GM19193 (cell line): Measurements from ENCODE around the gene VAV2.

Source experiments
- POLR2A ChIP-seq: IDR thresholded peaks from 4 replicates; pipeline ENCODE4 v1.6.1; 2011; ENCODE audit not compliant: insufficient read depth, insufficient read length; ENCODE audit errors: extremely low read depth

Gene VAV2

DNA sequence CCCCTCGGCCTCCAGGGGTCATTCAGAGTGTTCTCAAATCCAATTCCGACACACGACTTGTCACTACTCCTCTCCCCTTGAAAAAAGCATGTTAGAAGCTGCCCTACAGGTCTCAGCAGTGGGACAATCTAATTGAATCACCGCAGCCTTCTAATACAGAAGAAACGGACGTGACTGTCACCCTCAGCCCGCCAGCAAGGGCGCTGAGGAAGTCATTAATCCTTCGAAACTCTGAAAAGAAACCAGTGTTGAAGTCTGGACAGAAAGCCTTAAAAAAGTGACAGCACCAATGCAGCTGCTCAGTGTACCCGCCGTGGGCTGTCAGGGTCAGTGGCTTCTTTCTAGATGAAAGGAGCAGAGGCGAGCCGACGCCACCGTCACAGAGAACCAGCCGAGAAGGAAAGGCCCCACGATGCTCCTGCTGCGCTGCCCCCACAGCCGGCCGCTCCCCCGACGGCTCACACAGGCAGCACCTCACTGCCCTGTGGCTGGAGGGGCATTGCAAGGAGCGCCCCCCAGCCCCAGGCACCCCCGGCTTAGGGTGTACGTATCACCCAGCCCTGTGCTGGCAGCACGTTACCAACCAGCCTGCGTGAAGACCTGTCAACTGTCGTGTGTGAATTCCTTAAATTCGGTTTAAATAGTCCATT lies 38.8 kb upstream of the VAV2 start:
- TF ChIP-seq POLR2A = no peak

GRCh38 chr9:134029248-134030226 lies 37.4 kb upstream of the VAV2 start:
- TF ChIP-seq POLR2A = no peak

DNA sequence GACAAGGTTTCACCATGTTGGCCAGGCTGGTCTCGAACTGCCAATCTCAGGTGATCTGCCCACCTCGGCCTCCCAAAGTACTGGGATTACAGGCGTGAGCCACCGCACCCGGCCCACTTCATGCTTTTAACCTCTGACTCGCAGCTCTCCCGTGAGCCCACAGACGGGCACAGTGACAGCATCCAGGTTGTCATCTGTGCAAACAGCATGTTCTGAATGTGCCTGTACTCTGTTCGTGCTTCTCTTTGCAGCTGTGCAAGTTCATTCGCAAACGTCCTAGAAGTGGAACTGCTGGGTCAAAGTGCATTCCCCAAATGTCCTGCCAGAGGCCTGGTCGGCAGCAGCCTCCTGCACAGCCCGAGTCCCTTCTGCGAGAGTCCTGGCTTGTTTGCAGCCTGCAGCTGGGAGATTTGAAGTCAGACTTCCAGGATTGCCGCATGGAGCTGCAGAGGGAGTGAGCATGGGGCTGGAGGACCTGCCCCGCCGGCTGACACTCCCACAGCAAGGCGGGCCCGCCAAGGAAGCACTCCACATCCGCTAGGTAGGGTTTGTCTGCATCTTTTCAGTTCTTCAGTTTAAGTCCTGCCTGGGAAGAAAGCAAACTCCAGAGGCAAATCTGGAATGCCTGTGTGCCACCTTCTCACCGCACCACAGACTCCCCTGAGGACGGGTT lies 36.6 kb upstream of the VAV2 start:
- no peak for TF ChIP-seq POLR2A

- no peak for TF ChIP-seq POLR2A
Measured at GRCh38 chr9:134028076-134028475, 36.0 kb upstream of the VAV2 start.

- TF ChIP-seq POLR2A = no peak
Measured at GRCh38 chr9:134027561-134027960, 35.4 kb upstream of the VAV2 start.

- TF ChIP-seq POLR2A = no peak
Measured at GRCh38 chr9:134026981-134027380, 34.9 kb upstream of the VAV2 start.

- no peak for TF ChIP-seq POLR2A
Measured at GRCh38 chr9:134026581-134026980, 34.5 kb upstream of the VAV2 start.

- no peak for TF ChIP-seq POLR2A
Measured at GRCh38 chr9:134025606-134026541, 33.8 kb upstream of the VAV2 start.

GRCh38 chr9:134024828-134025605 lies 32.9 kb upstream of the VAV2 start, which contains the start of gene BRD3OS:
BRD3OS (plus strand) TSS chr9:134025481; CDS start chr9:134026748, 1,267 bp downstream.
- no peak for TF ChIP-seq POLR2A

DNA sequence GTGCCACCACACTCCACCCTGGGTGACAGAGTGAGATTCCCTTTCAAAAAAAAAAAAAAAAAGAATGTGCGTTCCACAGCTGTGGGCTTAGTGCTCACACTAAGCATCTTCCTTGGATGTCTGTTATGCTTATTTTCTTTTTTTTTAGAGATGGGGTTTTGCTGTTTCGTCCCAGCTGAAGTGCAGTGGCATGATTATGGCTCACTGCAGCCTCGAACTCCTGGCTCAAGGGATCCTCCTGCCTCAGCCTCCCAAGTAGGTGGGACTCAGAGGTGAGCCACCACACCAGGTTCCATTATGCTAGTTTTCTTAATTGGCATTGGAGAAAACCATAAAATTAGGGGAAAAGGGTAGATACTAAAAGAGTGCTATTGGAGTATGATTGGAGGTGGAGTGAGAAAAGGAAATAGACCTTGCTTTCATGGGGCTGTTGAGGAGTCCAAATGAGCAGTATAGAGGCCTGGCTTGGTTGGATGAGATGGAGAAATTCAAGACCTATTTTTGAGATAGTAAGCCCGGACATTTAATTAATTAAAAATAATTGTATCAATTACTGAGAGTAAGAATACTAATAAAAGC lies 32.2 kb upstream of the VAV2 start:
- no peak for TF ChIP-seq POLR2A

DNA sequence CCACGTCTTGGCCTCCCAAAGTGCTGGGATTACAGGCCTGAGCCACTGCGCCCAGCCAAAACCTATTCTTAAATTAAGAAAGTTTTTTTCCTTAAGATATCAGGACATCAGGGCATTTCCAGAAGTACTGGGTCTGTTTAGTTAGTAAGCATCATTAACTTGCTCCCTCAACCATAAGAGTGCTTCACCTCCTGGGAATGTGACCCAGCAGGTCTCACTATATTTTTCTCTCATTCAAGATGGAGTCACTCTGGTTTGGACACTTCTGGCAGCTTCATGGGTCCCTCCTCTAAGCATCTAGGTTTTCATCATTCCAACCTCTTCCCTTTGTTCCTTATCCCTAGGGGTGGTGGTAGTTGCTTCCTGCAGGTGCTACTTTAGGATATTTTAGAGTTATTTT lies 22.8 kb upstream of the VAV2 start:
- no peak for TF ChIP-seq POLR2A

GRCh38 chr9:134011401-134011800 lies 19.3 kb upstream of the VAV2 start:
- no peak for TF ChIP-seq POLR2A
